ENCODE measurements around the gene ARHGEF37.
"Not testable (repeated sequence)": the region's sequence is repeated elsewhere in the genome, so short reads cannot be mapped to it uniquely, and the experiment has no call there.

Gene ARHGEF37

DNA sequence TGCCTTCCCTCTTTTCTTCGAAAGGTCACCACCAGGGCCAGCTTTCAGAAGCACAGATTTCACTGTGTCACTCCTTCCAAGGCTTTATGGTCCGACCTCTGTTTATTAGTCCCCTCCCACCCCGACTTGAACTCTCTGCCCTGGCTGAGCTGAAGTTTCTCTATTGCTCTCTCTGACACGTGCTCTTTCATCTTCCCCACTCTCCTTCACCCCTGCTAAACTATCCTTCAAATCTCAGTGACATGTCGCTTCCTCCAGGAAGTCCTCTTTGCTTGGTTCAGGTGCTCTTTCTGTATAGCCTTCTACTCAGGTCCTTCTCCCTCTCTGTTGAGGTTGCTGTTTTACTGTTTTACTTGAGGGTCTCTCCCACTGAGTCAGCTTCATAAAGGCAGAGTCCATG, 64.4 kb downstream of the ARHGEF37 start:
- no peak for DNase-seq (ENCODE audit: low read depth in 2 of 3, low spot score in 1 of 3)

DNA sequence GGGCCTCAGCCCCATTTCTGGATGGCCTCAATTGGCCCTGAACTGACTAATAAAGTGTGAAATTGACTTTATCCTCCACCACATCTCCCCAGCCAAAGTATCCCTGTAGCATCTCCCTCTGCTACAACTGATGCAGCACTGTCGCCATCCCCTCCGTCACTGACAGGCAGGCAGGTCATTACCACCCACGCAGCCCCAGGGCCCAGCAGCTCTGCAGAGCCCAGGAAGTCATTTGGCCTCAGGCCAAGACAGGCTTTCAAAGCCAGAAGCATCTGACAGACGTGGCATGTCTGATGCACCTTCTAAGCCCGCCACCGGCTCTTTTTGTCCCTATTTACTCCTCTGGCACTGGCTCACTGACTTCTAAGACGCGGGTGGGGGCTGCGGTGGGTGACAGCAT, 65.3 kb downstream of the ARHGEF37 start:
- DNase-seq (ENCODE audit: low read depth in 2 of 3, low spot score in 1 of 3): no peak

DNA sequence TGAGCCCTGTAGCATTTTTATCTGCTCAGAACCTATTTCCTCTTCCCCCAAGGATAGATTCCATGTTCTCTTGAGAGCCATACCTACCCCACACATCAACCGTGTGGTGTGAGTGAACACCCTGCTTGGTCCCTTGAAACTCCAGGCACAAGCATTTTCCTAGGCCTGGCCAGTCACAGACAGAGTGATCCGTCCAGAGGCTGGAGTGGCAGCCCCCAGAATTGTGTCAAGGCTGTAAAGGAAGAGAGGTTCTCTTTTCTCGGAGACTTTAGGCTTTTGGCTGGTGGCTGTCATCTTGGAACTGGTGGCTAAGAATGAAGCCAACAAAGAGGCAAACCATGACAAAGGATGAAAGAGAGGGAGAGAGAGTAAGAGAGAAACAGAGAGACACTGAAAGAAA, 66.0 kb downstream of the ARHGEF37 start:
- DNase-seq (ENCODE audit: low read depth in 2 of 3, low spot score in 1 of 3): no peak

DNA sequence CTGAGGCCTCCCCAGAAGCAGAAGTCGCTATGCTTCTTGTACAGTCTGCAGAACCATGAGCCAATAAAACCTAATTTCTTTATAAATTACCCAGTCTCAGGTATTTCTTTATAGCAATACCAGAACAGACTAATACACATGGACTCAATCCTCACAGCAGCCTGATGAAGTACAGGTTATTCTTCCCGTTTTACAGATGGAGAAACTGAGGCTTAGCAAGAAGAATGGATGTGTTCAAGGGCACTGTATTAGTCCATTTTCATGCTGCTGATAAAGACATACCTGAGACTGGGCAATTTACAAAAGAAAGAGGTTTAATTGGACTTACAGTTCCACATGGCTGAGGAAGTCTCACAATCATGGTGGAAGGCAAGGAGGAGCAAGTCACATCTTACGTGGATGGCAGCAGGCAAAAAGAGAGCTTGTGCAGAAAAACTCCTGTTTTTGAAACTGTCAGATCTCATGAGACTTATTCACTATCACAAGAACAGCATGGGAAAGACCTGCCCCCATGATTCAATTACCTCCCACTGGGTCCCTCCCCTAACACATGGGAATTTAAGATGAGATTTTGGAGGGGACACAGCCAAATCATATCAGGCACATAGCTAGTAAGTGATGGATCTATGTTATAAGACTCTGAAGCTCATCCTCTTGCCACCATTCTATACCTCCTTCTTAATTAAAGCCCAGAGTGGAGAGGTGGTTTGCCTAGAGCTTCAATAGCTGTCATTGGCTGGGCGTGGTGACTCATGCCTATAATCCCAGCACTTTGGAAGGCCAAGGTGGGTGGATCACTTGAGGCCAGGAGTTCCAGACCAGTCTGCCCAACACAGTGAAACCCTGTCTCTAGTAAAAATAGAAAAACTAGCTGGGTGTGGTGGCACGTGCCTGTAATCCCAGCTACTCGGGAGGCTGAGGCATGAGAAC, 67.4 kb downstream of the ARHGEF37 start:
- DNase-seq (ENCODE audit: low read depth in 2 of 3, low spot score in 1 of 3): not testable (repeated sequence)

- DNase-seq (ENCODE audit: low read depth in 2 of 3, low spot score in 1 of 3): not testable (repeated sequence)
These were observed 68.4 kb downstream of the ARHGEF37 start for GRCh38 chr5:149649730-149650129.

DNA sequence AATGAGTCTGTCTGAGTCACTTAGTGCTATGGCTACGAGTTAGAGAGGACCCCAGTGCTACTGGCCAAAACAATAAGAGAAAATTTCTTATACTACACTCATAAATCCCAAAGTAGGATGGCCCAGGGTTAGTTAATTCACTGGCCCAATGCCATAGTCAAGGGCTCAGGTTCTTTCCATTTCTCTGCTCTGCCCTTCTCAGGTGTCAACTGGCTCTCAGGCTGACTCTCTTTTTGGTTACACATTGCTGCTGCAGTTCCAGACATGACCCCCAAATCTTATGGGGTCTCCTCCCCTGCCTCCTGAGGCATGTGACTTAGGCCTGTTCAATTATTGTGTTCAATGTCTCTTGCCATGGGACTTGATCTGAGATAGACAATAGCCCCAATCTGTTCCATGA, 70.4 kb downstream of the ARHGEF37 start:
- DNase-seq (ENCODE audit: low read depth in 2 of 3, low spot score in 1 of 3): no peak

GRCh38 chr5:149652697-149653096, 71.4 kb downstream of the ARHGEF37 start:
- no peak for DNase-seq (ENCODE audit: low read depth in 2 of 3, low spot score in 1 of 3)

- no peak for DNase-seq (ENCODE audit: low read depth in 2 of 3, low spot score in 1 of 3)
These were observed 72.9 kb downstream of the ARHGEF37 start for GRCh38 chr5:149654231-149654630.

- DNase-seq (ENCODE audit: low read depth in 2 of 3, low spot score in 1 of 3): no peak
These were observed 73.7 kb downstream of the ARHGEF37 start for GRCh38 chr5:149654883-149655505.

DNA sequence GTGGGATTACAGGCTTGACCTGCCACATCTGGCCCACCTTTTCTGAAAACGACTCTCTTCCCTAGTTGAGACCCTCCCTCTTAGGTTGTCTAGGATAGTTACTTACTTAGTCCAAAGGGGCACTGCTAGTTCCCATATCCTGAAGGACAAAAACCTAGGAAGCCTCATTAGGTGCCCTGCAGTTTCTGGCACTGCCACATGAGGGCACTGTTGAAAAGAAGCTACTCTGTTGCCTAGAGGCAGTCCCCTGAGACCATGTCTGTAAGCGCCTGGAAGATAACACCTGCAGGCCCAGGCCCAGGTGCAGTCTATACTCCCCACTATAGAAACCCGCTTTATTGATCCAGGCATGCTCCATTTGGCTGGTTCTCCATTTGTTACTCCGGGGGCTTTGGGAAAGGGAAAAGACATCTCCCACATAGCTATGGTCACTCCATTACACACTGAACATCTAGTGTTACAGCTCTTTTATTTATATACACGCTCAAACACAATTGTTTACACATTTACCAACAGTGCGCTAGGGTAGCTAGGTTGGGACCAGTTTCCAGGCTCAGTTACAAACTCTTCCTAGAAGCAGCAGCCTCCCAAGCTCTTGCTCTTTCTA, 75.4 kb downstream of the ARHGEF37 start:
- DNase-seq (ENCODE audit: low read depth in 2 of 3, low spot score in 1 of 3): peak in 1 of 3 donors; percentile 35

GRCh38 chr5:149657324-149657723, 76.0 kb downstream of the ARHGEF37 start:
- DNase-seq (ENCODE audit: low read depth in 2 of 3, low spot score in 1 of 3): no peak

DNA sequence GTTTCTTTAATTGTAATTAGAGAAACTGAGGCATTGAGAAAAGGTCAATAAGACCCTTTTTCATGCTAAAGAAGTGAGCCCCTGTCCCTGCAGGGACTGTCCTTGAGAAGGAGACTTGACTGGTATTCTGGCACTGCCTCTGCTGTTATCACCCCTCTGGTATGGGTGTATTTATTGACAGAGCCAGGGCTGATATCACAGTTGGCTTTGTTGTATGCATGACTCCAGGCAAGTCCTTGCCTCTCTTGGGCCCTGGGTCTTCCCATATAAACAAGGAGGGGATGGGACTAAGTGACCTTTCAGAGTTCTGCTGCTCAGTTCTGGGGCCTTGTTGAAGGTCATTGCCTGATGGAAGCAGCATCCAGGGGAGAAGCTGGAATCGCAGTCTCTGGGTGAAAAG, 77.0 kb downstream of the ARHGEF37 start:
- DNase-seq (ENCODE audit: low read depth in 2 of 3, low spot score in 1 of 3): no peak

- no peak for DNase-seq (ENCODE audit: low read depth in 2 of 3, low spot score in 1 of 3)
These were observed 82.8 kb downstream of the ARHGEF37 start for GRCh38 chr5:149664083-149664482.

DNA sequence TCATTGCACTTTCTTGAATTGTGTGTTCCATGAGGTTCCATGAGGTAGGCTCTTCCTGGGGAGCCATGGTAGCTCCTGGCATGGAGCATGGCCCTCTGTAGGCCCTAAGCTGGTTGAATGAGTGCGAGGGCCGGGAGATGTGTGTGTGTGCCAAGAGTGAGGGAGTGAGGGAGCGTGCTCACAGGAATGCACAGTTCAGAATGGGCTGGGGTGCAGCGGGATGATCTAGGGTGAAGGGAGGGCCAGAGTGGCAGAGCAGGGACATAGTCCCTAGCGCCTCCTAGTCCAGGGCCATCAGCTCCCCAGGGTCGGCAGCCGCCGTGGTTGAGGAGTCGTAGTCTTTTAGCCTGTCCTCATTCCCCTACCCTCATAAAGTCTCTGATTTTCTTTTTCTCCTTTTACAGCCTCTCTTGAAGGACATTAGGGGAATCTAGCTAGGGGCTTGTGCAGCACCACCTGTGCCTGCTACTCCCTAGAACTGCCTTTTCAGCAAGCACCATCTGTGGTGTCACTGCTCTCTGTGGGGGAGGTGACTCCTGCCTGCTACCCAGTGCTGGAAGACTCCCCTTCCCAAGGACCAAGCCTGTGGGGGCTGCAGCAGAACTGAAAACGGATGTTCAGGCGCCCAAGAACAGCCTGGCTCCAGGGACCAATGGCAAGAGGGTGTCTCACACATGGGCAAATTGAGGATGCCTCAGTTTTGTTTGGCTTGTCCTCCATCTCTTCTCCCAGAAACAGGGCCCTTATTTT, 83.5 kb downstream of the ARHGEF37 start:
- no peak for DNase-seq (ENCODE audit: low read depth in 2 of 3, low spot score in 1 of 3)

- no peak for DNase-seq (ENCODE audit: low read depth in 2 of 3, low spot score in 1 of 3)
These were observed 84.3 kb downstream of the ARHGEF37 start for GRCh38 chr5:149665416-149666175.

GRCh38 chr5:149666212-149666852, 85.0 kb downstream of the ARHGEF37 start:
- no peak for DNase-seq (ENCODE audit: low read depth in 2 of 3, low spot score in 1 of 3)

DNA sequence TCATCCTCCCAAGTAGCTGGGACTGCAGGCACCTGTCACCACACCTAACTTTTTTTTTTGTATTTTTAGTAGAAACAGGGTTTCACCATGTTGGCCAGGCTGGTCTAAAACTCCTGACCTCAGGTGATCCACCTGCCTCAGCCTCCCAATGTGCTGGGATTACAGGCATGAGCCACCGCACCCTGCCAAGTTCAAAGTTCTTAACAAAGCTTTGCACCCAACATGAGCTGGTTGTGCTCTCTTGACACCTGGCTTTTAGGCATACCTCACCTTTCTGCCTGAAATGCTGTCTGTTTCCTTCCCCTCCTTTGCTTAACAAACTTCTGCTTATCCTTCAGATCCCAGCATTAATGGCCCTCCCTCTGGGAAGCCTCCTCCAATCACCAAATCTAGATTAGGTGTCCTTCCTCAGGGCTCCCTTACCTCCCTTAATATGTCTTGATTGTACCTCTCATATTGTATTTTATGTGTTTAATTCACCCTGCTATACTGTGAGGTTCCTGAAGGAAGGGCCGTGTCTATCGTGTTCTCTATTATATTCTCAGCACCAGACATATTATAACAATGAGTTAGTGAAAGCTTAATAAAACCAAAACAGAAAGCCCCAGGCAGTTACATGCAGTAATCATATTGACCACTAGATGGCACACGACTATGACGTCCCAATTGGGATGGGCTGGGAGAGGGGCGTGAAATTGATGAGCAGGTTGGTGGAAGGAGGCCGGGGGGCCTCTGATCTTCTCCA, 86.0 kb downstream of the ARHGEF37 start:
- DNase-seq (ENCODE audit: low read depth in 2 of 3, low spot score in 1 of 3): peak in 2 of 3 donors; percentile 6 to 46

DNA sequence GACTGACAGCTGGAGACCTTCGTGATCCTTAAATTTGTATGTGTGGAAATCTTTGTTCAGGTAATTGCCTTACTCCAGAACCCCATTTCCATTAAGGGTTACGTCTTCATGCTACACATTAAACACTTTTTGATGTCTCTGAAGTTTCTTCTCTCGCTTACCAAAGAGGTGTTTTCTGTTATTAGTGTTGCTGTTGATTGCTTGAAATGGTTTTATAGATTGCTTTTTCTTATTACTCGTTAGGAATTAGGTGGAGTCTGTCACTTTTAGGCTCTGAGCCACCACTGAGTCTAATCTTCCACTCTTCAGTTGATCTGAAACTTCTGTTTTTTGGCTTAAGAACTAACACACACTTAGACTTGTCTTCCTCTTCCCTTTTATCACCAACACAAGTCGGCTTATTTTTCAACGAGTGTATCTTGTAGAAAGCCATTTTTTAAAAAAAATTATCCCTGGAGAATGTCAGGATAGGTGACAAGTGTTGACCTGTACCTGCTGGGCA, 86.6 kb downstream of the ARHGEF37 start:
- DNase-seq (ENCODE audit: low read depth in 2 of 3, low spot score in 1 of 3): no peak

GRCh38 chr5:149669273-149669672, 88.0 kb downstream of the ARHGEF37 start:
- not testable (repeated sequence) for DNase-seq (ENCODE audit: low read depth in 2 of 3, low spot score in 1 of 3)
